GM06990 (cell line): ENCODE results near the gene KRT5.

Experiments used
- DNase-seq: peaks from one replicate; pipeline ENCODE4 v3.0.0-alpha.2; 2011; ENCODE audit not compliant: insufficient read length; ENCODE audit errors: extremely low read depth
- H3K27me3 ChIP-seq: replicated peaks from 2 replicates; pipeline ENCODE4 v1.6.0; 2011; ENCODE audit warnings: low read length; ENCODE audit not compliant: control insufficient read depth, insufficient read depth
- H3K36me3 ChIP-seq: 2 replicates; pipeline ENCODE4 v1.5.1; 2011; ENCODE audit warnings: low read length; ENCODE audit not compliant: control insufficient read depth, insufficient read depth
- H3K4me3 ChIP-seq: replicated peaks from 2 replicates; pipeline ENCODE4 v1.5.1; 2011; ENCODE audit warnings: low read depth, mild to moderate bottlenecking, control low read depth, low read length
- TF ChIP-seq, protein P1 (sequence below): IDR thresholded peaks from 2 replicates; pipeline ENCODE4 v1.5.1; 2011; ENCODE audit warnings: low read length, control low read depth, mild to moderate bottlenecking, inconsistent platforms; ENCODE audit not compliant: insufficient read depth, poor library complexity, severe bottlenecking

Gene KRT5

DNA sequence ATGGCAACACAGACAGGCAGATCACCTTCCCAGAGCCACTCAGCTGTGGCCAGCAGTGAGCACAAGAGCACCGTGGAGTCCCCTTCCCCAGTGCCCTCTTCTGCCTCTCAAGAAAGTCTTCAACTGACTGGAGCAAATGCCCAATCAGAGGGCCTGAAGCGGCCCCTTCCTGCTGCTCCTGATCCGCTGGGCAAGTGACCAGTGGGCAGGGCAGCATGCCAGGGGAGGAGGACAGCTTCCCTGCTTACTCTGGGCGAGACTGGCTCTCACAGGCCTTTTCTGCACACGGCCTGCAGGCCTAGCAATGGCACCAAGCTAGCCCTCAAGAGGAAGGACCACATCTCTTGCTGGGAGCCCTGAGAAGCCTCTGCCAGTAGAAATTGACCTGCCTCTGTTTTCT lies 31.9 kb upstream of the KRT5 start:
- Histone ChIP-seq H3K4me3 (no peak overlapping the region), H3K36me3 (no peaks in the 10 kb centered on the region), H3K27me3 (peaks cover 6% of the 10 kb centered on the region)
- no peak for DNase-seq
- TF ChIP-seq, protein P1, sequence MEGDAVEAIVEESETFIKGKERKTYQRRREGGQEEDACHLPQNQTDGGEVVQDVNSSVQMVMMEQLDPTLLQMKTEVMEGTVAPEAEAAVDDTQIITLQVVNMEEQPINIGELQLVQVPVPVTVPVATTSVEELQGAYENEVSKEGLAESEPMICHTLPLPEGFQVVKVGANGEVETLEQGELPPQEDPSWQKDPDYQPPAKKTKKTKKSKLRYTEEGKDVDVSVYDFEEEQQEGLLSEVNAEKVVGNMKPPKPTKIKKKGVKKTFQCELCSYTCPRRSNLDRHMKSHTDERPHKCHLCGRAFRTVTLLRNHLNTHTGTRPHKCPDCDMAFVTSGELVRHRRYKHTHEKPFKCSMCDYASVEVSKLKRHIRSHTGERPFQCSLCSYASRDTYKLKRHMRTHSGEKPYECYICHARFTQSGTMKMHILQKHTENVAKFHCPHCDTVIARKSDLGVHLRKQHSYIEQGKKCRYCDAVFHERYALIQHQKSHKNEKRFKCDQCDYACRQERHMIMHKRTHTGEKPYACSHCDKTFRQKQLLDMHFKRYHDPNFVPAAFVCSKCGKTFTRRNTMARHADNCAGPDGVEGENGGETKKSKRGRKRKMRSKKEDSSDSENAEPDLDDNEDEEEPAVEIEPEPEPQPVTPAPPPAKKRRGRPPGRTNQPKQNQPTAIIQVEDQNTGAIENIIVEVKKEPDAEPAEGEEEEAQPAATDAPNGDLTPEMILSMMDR = no peak

DNA sequence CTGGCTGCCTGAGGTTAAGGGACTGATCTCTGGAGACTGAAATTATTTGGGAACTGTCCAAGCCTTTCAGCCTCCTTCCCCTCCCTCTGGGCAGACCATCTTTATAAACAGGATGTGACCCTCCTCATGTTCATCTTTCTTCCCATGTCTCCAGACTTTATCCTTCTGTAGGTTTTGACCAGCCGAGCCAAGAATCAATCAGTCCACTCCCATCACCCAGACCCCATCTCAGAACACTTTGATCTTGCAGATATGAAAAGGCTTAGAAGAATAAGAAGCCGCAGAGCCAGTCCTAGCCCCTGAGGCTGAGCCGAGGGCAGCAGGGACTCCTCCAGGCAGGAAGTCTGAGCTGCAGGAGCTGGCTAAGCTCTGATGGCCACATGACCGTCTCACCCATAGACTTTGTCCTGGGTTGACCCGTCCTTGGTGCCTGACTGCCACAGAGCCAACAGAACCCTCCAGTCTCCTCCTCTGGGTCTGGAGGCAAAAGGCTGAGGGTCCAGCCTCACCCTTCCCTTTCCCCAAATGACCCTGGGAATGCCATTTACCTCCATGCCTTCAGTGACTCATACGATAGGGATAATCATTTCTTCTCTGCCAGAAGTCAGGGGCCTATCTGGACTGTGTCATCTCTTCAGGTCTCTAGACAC lies 31.1 kb upstream of the KRT5 start:
- Histone ChIP-seq H3K36me3 (no peaks in the 10 kb centered on the region), H3K27me3 (peaks cover 6% of the 10 kb centered on the region), H3K4me3 (no peak overlapping the region)
- TF ChIP-seq, protein P1 = no peak
- DNase-seq = no peak

DNA sequence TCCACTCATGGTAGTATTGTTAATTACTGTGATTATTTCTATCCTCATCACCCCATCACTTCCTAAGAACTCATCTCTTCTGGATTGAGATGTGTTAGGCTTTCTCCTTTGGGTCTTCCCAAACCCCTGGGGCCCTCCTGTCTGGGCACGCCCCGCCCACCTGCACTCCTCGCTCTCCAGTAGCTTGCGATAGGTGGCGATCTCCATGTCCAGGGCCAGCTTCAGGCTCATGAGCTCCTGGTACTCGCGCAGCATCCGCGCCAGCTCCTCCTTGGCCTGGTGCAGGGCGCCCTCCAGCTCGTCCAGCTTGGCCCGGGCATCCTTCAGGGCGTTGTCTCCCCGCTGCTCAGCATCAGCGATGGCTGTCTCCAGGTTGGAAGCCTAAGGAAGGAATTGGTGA lies 25.9 kb upstream of the KRT5 start:
- H3K27me3 ChIP-seq = peaks cover 7% of the 10 kb centered on the region
- no peak overlapping the region for H3K4me3 ChIP-seq
- no peak for DNase-seq
- H3K36me3 ChIP-seq = no peaks in the 10 kb centered on the region
- TF ChIP-seq, protein P1 = no peak

DNA sequence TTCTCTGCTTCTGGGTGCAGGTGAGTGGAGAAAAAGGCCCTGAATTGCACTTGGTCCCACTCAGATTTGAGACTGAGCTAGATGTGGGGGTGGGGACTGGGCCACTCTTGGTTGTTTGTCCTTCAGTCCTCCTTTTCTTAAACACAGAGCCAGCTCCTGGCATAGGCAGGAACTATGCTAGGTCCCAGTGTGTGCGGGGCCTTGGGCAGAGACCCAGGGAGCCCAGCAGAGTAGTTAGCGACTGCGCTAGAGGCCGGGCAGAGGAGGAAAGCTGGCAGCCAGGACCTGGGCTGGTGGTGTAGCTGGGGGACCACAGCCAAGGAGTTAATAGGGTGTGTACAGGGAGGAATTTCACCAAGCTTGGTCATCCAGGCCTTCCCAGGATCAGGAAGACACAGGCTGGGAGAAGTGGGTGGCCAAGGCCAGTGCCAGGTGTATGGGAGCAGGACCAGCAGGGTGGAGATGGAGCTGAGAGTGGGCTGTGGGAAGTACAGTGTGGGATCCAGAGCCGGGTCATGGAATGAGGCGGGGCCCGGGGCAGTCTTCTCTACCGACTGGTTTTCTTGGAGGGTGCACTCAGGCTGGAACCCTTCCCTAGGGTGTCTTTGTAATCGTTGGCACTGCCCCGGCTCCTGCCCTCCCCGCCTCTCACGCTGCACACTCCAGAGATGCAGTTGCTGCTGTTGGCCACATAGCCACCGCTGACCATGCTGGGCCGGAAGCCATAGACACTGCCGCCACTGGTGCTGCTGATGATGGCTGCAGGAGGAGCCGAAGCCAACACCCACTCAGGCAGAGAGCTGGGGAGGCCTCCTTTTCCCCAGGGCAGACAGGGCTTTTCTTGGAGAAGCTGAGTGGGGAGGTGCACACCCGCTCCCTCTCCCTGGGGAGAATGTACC lies 24.0 kb upstream of the KRT5 start:
- no peaks in the 10 kb centered on the region for H3K36me3 ChIP-seq
- no peak overlapping the region for H3K4me3 ChIP-seq
- H3K27me3 ChIP-seq = peaks cover 4% of the 10 kb centered on the region
- TF ChIP-seq, protein P1 = no peak
- no peak for DNase-seq

DNA sequence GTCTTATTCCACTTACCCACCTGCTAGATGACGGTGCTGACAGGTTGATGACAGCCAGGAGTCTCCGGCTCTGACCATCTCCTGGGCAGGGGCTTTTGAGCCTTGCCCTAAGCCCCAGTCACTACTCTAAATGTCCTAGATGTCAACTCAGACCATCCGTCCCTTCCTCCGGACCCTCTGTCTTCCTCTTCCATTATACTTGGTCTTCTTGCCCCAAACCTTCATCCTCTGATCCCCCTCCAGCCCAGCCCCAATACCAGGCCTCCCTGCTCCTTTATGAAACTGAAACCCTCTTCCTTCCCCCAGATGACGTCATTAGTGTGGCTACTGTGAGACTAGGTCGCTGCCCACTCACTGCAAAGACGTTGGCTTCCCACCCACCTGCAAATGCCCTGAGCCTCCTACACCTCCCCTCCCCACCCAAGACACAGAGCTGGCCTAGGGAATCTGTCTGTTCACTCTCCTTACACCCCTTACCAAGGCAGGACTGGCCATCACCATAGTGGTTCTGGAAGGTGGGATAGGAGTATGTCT lies 22.7 kb upstream of the KRT5 start:
- TF ChIP-seq, protein P1 = no peak
- peaks cover 2% of the 10 kb centered on the region for H3K27me3 ChIP-seq
- no peaks in the 10 kb centered on the region for H3K36me3 ChIP-seq
- DNase-seq = no peak
- H3K4me3 ChIP-seq = no peak overlapping the region
